ENCODE data around the gene KLHL34.

KLHL34 gene

DNA sequence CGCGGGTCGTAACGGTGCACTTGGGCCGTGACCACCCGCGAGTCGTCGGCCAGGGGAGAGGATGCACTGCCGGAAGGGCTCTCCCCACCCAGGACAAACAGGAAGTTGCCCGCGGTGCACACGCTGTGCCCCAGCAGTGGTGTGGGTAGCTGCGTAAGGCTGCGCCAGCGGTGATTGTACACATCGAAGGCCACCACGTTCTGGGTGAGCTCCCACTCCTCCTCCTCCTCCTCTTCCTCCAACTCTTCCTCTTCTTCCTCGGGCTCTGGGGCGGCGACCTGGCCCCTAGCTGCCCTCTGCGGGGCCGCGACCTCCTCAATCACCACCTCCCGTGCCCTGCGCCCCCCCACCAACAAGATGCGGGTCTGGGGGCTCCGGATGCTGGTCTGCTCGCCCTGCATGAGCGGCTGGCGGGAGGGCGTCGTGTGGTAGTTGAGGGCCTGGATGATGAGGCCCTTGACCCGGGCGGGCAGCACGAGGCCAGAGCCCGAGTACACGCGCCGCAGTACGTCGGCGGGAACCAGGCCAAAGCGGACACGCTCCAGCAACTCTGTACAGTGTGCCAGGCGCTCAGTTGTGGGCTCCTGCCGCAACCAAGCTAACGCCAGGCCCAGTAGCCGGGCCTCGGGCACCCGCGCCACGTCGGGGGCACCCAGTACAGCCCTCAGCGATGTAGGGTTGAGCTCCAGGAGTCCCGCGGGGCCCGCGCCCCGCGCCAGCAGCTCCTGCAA lies 1.4 kb downstream of the KLHL34 start:
- no peak overlapping the region for H3K4me3 ChIP-seq (ENCODE audit: insufficient read depth, low read depth, low read length)
- WGBS, 2 experiments, result 97% methylated on average over 60 to 61 of the region's 61 CpGs
- H3K9me3 ChIP-seq (ENCODE audit: control insufficient read depth, low read length), result no peaks in the 10 kb centered on the region
- H3K27me3 ChIP-seq (ENCODE audit: control insufficient read depth, insufficient read depth, low read length, poor library complexity, severe bottlenecking), result no peaks in the 10 kb centered on the region
- H3K27ac ChIP-seq (ENCODE audit: insufficient read depth, low read depth, low read length, poor library complexity, severe bottlenecking), result no peak overlapping the region
- H3K4me1 ChIP-seq (ENCODE audit: control insufficient read depth, insufficient read depth, low read length), result no peaks in the 10 kb centered on the region
- H3K36me3 ChIP-seq (ENCODE audit: control insufficient read depth, insufficient read depth, low read length), result no peaks in the 10 kb centered on the region

DNA sequence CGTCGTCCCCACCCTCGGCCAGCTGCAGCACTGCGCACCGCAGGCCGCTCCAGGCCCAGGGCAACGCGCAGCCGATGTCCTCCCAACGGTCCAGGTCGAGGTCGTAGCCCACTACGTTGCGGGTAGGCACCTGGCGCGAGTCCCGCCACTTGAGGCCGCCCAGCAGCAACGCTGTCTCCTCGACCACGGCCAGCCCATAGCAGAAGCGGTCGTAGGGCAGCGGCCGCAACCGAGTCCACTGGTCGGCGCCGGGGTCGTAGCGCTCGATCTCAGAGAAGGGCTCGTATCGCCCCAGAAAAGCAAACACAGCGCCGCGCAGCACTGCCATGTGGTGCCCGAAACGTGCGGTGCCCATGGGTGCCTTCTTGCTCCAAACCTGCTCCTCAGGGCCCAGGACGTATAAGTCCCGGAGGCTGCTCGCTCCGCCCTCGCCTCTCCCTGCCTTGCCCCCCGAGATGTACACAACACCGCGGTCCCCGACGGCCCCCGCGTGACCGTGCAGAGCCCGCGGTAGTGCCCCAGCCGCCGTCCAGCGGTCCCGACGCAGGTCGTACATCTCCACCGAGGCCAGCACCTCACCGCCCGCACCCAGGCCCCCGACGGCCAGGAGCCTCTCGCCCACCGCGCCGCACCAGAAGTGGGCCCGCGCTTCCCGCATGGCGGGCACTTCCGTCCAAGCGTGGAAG lies 2.1 kb downstream of the KLHL34 start:
- Histone ChIP-seq H3K27me3 (ENCODE audit: control insufficient read depth, insufficient read depth, low read length, poor library complexity, severe bottlenecking) (no peaks in the 10 kb centered on the region), H3K4me1 (ENCODE audit: control insufficient read depth, insufficient read depth, low read length) (no peaks in the 10 kb centered on the region), H3K4me3 (ENCODE audit: insufficient read depth, low read depth, low read length) (no peak overlapping the region), H3K36me3 (ENCODE audit: control insufficient read depth, insufficient read depth, low read length) (no peaks in the 10 kb centered on the region), H3K9me3 (ENCODE audit: control insufficient read depth, low read length) (no peaks in the 10 kb centered on the region), H3K27ac (ENCODE audit: insufficient read depth, low read depth, low read length, poor library complexity, severe bottlenecking) (no peak overlapping the region)
- 96 to 97% methylated on average over 76 of the region's 76 CpGs for WGBS, 2 experiments

DNA sequence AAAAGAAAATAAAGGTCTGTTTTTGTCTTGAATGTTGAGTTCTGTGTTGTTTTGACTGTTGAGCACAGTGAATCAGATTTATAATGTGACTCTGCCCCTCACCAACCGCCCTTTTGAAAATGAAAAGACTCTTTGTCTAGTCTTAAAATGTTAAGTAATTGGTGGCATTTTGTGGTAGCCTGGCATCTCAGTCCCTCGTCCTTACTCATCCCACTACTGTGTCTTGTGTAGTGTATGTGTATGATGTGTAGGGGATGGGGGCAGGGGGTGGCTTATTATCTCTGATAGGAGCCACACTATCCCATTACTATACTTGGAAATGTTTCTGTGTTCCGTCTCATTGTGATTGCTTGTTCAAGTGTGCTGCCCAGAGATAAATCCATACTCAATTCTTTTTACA lies 12.2 kb downstream of the KLHL34 start:
- no peaks in the 10 kb centered on the region for H3K36me3 ChIP-seq (ENCODE audit: control insufficient read depth, insufficient read depth, low read length)
- no peak overlapping the region for H3K27ac ChIP-seq (ENCODE audit: insufficient read depth, low read depth, low read length, poor library complexity, severe bottlenecking)

DNA sequence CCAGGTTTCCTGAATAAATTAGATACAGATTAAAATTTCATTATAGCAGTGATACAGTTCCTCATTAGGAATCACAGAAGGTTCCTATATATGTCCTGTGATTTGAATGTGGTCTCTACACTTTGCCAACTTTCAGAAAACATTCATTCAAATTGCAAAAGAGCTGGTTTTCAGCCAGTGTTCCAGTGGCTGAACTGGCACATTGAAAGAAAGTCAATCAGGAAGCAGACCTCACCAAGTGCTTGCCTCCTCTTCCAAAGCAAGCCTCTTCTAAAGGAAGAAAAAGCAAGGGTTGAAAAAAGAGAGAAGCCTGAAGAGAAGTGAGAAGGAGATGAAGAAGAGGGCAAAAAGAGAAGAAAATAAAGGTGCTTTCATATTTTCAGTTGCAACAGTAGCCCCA lies 12.7 kb downstream of the KLHL34 start:
- H3K4me3 ChIP-seq (ENCODE audit: insufficient read depth, low read depth, low read length), result no peak overlapping the region
- no peaks in the 10 kb centered on the region for H3K36me3 ChIP-seq (ENCODE audit: control insufficient read depth, insufficient read depth, low read length)
- no peaks in the 10 kb centered on the region for H3K4me1 ChIP-seq (ENCODE audit: control insufficient read depth, insufficient read depth, low read length)
- H3K27me3 ChIP-seq (ENCODE audit: control insufficient read depth, insufficient read depth, low read length, poor library complexity, severe bottlenecking), result no peaks in the 10 kb centered on the region
- H3K9me3 ChIP-seq (ENCODE audit: control insufficient read depth, low read length), result no peaks in the 10 kb centered on the region
- no peak overlapping the region for H3K27ac ChIP-seq (ENCODE audit: insufficient read depth, low read depth, low read length, poor library complexity, severe bottlenecking)

More for the DNA sequence above, 12.2 kb downstream of the KLHL34 start:
- Histone ChIP-seq H3K4me1 (ENCODE audit: control insufficient read depth, insufficient read depth, low read length) (no peaks in the 10 kb centered on the region), H3K9me3 (ENCODE audit: control insufficient read depth, low read length) (no peaks in the 10 kb centered on the region), H3K4me3 (ENCODE audit: insufficient read depth, low read depth, low read length) (no peak overlapping the region), H3K27me3 (ENCODE audit: control insufficient read depth, insufficient read depth, low read length, poor library complexity, severe bottlenecking) (no peaks in the 10 kb centered on the region)
- 100% methylated on average over 1 to 2 of the region's 3 CpGs for WGBS, 2 experiments

DNA sequence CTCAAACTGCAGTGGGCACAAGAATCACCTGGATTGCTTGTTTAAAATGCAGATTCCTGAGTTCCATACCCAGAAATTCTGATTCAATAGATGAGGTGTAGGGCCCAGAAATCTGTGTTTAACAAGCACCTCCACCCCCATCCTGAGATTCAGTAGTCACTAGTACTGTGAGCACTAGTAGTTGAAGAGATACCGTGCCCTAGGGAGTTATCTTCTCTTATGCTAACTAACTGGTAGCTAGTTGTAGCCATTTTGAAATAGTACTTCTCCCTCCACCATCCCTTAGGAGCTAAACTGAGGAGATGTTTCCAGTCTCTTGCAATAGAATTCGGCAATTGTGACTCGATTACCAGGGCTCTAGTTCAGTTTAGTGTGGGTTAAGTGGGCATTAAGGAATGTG lies 18.4 kb downstream of the KLHL34 start:
- Histone ChIP-seq H3K27me3 (ENCODE audit: control insufficient read depth, insufficient read depth, low read length, poor library complexity, severe bottlenecking) (no peaks in the 10 kb centered on the region), H3K27ac (ENCODE audit: insufficient read depth, low read depth, low read length, poor library complexity, severe bottlenecking) (no peak overlapping the region), H3K4me1 (ENCODE audit: control insufficient read depth, insufficient read depth, low read length) (no peaks in the 10 kb centered on the region), H3K36me3 (ENCODE audit: control insufficient read depth, insufficient read depth, low read length) (no peaks in the 10 kb centered on the region), H3K9me3 (ENCODE audit: control insufficient read depth, low read length) (no peaks in the 10 kb centered on the region), H3K4me3 (ENCODE audit: insufficient read depth, low read depth, low read length) (no peak overlapping the region)
- 91 to 96% methylated on average over 2 to 3 of the region's 3 CpGs for WGBS, 2 experiments

DNA sequence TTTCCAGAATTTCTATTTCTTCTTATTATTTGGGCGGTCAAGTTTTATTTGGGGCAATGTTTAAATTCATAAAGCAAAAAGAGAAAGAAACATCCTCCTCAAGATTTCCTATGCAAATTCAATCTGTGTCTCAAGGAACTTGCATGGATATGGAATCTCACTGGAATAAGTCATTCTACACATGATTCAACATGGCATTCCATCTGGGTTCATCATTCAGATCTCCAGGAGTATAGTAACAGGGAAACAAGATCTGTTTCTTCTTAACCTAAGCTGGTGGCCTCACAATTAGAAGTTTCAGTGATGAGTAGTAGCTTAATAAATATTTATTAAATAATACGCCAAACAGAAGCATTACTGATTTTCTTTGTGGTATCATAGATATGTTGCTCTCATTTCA lies 19.8 kb downstream of the KLHL34 start:
- Histone ChIP-seq H3K4me1 (ENCODE audit: control insufficient read depth, insufficient read depth, low read length) (no peaks in the 10 kb centered on the region), H3K27ac (ENCODE audit: insufficient read depth, low read depth, low read length, poor library complexity, severe bottlenecking) (no peak overlapping the region), H3K36me3 (ENCODE audit: control insufficient read depth, insufficient read depth, low read length) (no peaks in the 10 kb centered on the region), H3K4me3 (ENCODE audit: insufficient read depth, low read depth, low read length) (no peak overlapping the region), H3K9me3 (ENCODE audit: control insufficient read depth, low read length) (no peaks in the 10 kb centered on the region), H3K27me3 (ENCODE audit: control insufficient read depth, insufficient read depth, low read length, poor library complexity, severe bottlenecking) (no peaks in the 10 kb centered on the region)
- no CpG with 5 or more reads among the region's 2 CpGs for whole genome bisulfite sequencing, 2 experiments

DNA sequence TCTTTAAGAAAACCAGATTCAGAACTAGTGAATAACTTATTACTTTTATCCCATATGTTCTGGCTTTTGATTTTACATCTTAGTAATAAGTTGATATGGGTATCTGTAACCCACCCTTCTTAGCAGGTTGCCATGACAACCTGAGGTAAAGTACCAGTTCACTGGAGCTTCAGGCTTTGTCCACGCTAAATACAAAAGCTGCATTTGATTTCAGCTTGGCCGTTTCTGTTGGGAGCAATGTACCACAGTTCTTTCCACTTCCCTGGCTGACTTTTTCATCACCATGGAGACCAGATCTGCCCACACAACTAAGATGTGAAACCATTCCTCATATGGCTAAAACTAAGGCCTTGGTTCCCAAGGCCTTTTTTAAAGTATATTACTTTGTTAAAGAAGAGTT lies 26.1 kb downstream of the KLHL34 start:
- H3K9me3 ChIP-seq (ENCODE audit: control insufficient read depth, low read length), result no peaks in the 10 kb centered on the region
- no peak overlapping the region for H3K27ac ChIP-seq (ENCODE audit: insufficient read depth, low read depth, low read length, poor library complexity, severe bottlenecking)
- WGBS, 2 experiments, result 19 to 40% methylated on average over 2 of the region's 2 CpGs
- no peaks in the 10 kb centered on the region for H3K36me3 ChIP-seq (ENCODE audit: control insufficient read depth, insufficient read depth, low read length)
- no peak overlapping the region for H3K4me3 ChIP-seq (ENCODE audit: insufficient read depth, low read depth, low read length)
- H3K4me1 ChIP-seq (ENCODE audit: control insufficient read depth, insufficient read depth, low read length), result no peaks in the 10 kb centered on the region
- H3K27me3 ChIP-seq (ENCODE audit: control insufficient read depth, insufficient read depth, low read length, poor library complexity, severe bottlenecking), result no peaks in the 10 kb centered on the region

DNA sequence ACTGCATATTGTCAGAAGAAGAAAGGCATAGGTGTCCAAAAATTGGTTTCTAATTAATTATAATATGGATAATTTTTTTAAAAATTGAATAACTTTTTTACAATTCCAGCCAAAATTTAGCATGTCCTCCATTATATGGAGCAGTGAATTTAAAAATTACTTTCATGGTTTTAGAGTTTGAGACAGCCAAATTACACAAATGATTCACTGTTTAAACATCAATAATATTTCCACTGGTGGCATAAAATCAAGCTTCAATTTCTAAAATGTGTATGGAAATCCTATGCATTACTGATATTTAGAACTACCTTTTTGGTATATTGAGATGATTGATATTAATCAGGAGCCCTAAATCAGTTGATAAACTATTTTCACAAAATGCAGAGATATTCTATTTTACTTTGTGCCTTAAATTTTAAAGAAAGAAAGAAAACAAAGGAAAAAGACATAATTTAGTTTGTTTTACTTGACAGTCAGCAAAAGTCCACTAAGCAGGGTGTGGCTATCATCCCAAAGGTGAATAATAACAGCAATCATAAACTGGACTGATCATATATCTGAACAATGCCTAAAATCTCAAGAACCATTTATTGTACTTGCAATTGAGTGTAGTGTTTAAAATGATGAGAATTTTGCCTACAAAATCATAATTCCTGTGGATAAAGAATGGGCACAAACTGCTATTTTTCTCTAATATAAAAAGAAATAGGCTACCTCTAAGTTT lies 34.2 kb downstream of the KLHL34 start:
- Histone ChIP-seq H3K4me3 (ENCODE audit: insufficient read depth, low read depth, low read length) (no peak overlapping the region), H3K9me3 (ENCODE audit: control insufficient read depth, low read length) (no peaks in the 10 kb centered on the region), H3K27ac (ENCODE audit: insufficient read depth, low read depth, low read length, poor library complexity, severe bottlenecking) (no peak overlapping the region), H3K4me1 (ENCODE audit: control insufficient read depth, insufficient read depth, low read length) (no peaks in the 10 kb centered on the region), H3K36me3 (ENCODE audit: control insufficient read depth, insufficient read depth, low read length) (no peaks in the 10 kb centered on the region), H3K27me3 (ENCODE audit: control insufficient read depth, insufficient read depth, low read length, poor library complexity, severe bottlenecking) (no peaks in the 10 kb centered on the region)

DNA sequence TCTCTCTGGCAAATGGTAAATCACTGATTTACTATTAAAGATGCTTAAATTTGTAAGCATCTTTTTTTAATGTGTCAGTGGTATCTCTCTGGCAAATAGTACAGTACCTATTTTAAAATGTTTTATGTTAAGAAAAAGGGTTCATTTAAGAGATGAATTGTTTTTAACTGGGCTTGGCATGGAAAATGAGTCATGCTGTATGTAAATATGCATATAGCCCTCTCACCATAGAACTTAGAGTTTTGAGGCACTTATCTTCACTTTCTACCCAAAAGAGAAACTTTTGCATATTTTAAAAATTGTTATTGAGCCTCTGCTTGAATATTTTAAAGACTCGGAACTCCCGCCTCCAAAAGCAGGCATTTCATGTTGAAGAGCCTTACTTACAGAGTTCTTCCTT lies 37.9 kb downstream of the KLHL34 start:
- no peaks in the 10 kb centered on the region for H3K36me3 ChIP-seq (ENCODE audit: control insufficient read depth, insufficient read depth, low read length)
- no peaks in the 10 kb centered on the region for H3K4me1 ChIP-seq (ENCODE audit: control insufficient read depth, insufficient read depth, low read length)
- no peaks in the 10 kb centered on the region for H3K9me3 ChIP-seq (ENCODE audit: control insufficient read depth, low read length)
- no peaks in the 10 kb centered on the region for H3K27me3 ChIP-seq (ENCODE audit: control insufficient read depth, insufficient read depth, low read length, poor library complexity, severe bottlenecking)
- no peak overlapping the region for H3K27ac ChIP-seq (ENCODE audit: insufficient read depth, low read depth, low read length, poor library complexity, severe bottlenecking)
- no peak overlapping the region for H3K4me3 ChIP-seq (ENCODE audit: insufficient read depth, low read depth, low read length)
- WGBS, 2 experiments, result 93% methylated on average over 2 of the region's 2 CpGs; no CpG with 5 or more reads in 1 of the 2 experiments

DNA sequence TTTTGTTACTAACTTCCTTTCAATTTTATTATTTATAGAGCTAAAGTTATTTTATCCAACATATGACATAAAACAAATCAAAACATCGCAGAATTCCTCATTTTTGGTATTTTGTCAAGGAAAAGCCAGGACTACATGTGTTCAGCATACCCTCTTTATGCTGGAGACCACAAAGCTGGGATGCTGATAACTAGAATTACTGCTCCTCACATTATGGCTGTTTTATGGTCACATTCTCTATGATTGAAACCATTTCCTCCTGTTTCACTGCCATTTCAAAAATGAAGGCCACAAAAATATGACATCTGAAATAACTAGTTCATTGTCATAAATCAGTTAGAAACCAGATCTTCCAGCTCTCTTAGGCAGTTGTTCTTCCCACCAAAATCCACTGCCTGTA lies 41.7 kb downstream of the KLHL34 start:
- Histone ChIP-seq H3K9me3 (ENCODE audit: control insufficient read depth, low read length) (no peaks in the 10 kb centered on the region), H3K4me3 (ENCODE audit: insufficient read depth, low read depth, low read length) (no peak overlapping the region), H3K4me1 (ENCODE audit: control insufficient read depth, insufficient read depth, low read length) (no peaks in the 10 kb centered on the region), H3K36me3 (ENCODE audit: control insufficient read depth, insufficient read depth, low read length) (no peaks in the 10 kb centered on the region), H3K27me3 (ENCODE audit: control insufficient read depth, insufficient read depth, low read length, poor library complexity, severe bottlenecking) (no peaks in the 10 kb centered on the region), H3K27ac (ENCODE audit: insufficient read depth, low read depth, low read length, poor library complexity, severe bottlenecking) (no peak overlapping the region)
- 93 to 100% methylated on average over 1 of the region's 1 CpG for WGBS, 2 experiments
